ENCODE data around the gene RAB3GAP1. TPM values are rescaled to one million over a fixed set of nuclear protein-coding genes. Genes with fewer than 3 reads are reported as not detected.

RAB3GAP1 gene
- 40.2 and 49.2 TPM in 2 replicates for total RNA-seq (2014; rRNA removed; shearing (Covaris generic))
- total RNA-seq (2022), result 63.6 and 69.8 TPM in 2 replicates
- percentile 91 among the genes with signal in this experiment for Bru-seq, nascent RNA
- BruChase-seq, experiment 1, labeled RNA remaining after a 6-hour chase, result percentile 90 among the genes with signal in this experiment
- BruChase-seq, experiment 2, labeled RNA remaining after a 2-hour chase, result percentile 88 among the genes with signal in this experiment
- long read RNA-seq, full-length matches to known transcripts, result 22 of 79 reads
- long read RNA-seq, partial matches to known transcripts, result 17 of 79 reads
- long read RNA-seq, other reads (novel, unspliced or antisense), result 40 of 79 reads

DNA sequence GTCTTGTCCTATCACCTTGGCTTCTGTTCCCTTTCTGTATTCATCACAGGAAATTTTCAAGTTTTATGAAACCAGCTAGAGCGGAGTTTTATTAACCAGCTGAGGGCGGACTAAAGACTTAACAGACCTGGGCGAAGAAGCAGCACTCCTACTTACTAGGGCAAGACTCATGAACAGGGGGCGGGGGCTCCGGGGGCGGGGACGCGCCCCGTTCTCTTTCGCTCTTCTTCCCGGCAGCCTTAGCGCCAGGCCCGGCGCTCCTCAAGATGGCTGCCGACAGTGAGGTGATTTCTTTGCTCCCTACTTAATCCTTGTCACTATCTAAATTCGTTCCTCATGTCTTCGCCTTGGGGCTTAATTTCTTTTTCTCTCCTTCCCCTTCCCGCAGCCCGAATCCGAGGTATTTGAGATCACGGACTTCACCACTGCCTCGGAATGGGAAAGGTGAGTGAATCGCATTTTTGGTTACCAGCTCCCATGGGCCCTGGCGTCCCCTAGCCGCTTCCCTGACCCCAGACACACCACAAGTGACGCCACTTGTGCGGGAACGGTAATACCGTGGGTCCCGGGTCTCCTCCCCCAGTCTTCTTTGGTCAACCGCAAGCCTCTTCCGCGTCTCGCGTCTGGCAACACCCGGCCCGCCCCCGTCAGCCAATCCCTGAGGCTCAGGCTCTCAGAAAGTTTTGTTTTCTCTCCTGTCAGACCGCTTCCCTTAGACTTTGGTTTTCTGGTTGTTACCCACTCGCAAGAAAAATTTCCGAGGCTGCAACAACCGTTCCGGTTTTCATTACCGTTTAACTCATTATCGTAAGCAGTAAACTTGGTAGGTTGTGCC, at the start of gene RAB3GAP1:
Gene RAB3GAP1 (plus strand): TSS at position 251 of the 835 bp plus-strand sequence. CDS start 16 bp downstream, at position 267.
- Histone ChIP-seq H2AFZ (ENCODE audit: low read length) (peak within 1 kb of the TSS; percentile 98), H3K27ac (ENCODE audit: low read depth, low read length, poor library complexity, severe bottlenecking) (peak within 1 kb of the TSS; percentile 89), H3K36me3 (ENCODE audit: insufficient read depth, low read length) (peaks cover 35% of the 10 kb centered on the region), H3K4me1 (ENCODE audit: insufficient read depth, low read length, poor library complexity, severe bottlenecking) (peaks cover 37% of the 10 kb centered on the region), H3K4me3 (ENCODE audit: low read depth, low read length, poor library complexity, severe bottlenecking) (peak within 1 kb of the TSS; percentile 92), H3K4me2 (ENCODE audit: low read length) (peak within 1 kb of the TSS; percentile 78), H3K79me2 (ENCODE audit: insufficient read depth, low read depth, low read length) (peaks cover 50% of the 10 kb centered on the region), H3K9me2 (ENCODE audit: insufficient read depth, low read length) (no peaks in the 10 kb centered on the region), H3K9me3 (ENCODE audit: low read length) (no peaks in the 10 kb centered on the region; the same call in 1 of the 2 replicates), H4K20me1 (ENCODE audit: insufficient read depth, low read length) (peaks cover 16% of the 10 kb centered on the region)
- POLR2A ChIA-PET, result interaction anchor here (0.5 to 1.0 kb wide), 5 partner anchors 34 to 1342 kb away, joined by 3 to 4 read pairs (median 3); no protein-coding TSS in a partner anchor
- no TSS peak for BruUV-seq (replicated peaks)
- CTCF ChIA-PET (ENCODE audit: unreplicated experiment), result no interaction called here
- intact Hi-C loops (cut with micrococcal nuclease; ENCODE audit: unreplicated experiment), result loop anchor here (1.0 to 10.0 kb wide), 5 partner anchors 200 to 1343 kb away; partner anchors contain the start of genes R3HDM1, UBXN4 and ZRANB3
- TF ChIP-seq EZH2phosphoT487 (IDR thresholded peaks at IDR 0.05; ENCODE audit: borderline replicate concordance, low read depth, low read length), result no peak
- peak; percentile 86 for DNase-seq (ENCODE audit: low spot score)

DNA sequence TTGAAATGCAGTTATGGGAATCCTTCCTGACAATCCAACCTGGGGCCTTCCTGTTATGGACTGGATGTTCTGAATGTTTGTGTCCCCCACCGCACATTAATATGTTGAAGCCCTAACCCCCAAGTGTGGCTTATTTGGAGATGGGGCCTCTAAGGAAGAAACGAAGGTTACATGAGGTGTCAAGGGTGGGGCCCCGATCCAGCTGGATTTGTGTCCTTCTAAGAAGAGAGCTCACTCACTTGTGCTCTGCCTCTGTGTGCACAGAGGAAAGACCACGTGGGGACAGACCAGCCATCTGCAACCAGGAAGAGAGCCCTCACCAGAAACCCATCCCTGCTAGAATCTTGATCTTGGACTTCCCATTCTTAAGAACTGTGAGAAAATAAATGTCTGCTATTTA, 49.3 kb upstream of the RAB3GAP1 start:
- H3K36me3 ChIP-seq (ENCODE audit: insufficient read depth, low read length), result no peaks in the 10 kb centered on the region
- no peak overlapping the region for H3K4me3 ChIP-seq (ENCODE audit: low read depth, low read length, poor library complexity, severe bottlenecking)
- no TSS peak for BruUV-seq (replicated peaks)
- H3K4me1 ChIP-seq (ENCODE audit: insufficient read depth, low read length, poor library complexity, severe bottlenecking), result no peaks in the 10 kb centered on the region
- TF ChIP-seq EZH2phosphoT487 (IDR thresholded peaks at IDR 0.05; ENCODE audit: borderline replicate concordance, low read depth, low read length), result no peak
- TF ChIP-seq, protein P1, sequence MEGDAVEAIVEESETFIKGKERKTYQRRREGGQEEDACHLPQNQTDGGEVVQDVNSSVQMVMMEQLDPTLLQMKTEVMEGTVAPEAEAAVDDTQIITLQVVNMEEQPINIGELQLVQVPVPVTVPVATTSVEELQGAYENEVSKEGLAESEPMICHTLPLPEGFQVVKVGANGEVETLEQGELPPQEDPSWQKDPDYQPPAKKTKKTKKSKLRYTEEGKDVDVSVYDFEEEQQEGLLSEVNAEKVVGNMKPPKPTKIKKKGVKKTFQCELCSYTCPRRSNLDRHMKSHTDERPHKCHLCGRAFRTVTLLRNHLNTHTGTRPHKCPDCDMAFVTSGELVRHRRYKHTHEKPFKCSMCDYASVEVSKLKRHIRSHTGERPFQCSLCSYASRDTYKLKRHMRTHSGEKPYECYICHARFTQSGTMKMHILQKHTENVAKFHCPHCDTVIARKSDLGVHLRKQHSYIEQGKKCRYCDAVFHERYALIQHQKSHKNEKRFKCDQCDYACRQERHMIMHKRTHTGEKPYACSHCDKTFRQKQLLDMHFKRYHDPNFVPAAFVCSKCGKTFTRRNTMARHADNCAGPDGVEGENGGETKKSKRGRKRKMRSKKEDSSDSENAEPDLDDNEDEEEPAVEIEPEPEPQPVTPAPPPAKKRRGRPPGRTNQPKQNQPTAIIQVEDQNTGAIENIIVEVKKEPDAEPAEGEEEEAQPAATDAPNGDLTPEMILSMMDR (conservative IDR thresholded peaks at IDR 0.05; ENCODE audit: low read length), result no peak
- no peak overlapping the region for H3K27ac ChIP-seq (ENCODE audit: low read depth, low read length, poor library complexity, severe bottlenecking)
- H3K4me2 ChIP-seq (ENCODE audit: low read length), result no peak overlapping the region
- peak; percentile 4 for DNase-seq (ENCODE audit: low spot score)
- H3K79me2 ChIP-seq (ENCODE audit: insufficient read depth, low read depth, low read length), result no peaks in the 10 kb centered on the region
- H3K9me3 ChIP-seq (ENCODE audit: low read length), result no peaks in the 10 kb centered on the region
- CTCF ChIA-PET (ENCODE audit: unreplicated experiment), result no interaction called here
- no peaks in the 10 kb centered on the region for H4K20me1 ChIP-seq (ENCODE audit: insufficient read depth, low read length)
- POLR2A ChIA-PET, result interaction anchor here (1.3 kb wide), 1 partner anchor 583 kb away, joined by 3 read pairs; no protein-coding TSS in a partner anchor
- no peaks in the 10 kb centered on the region for H3K9me2 ChIP-seq (ENCODE audit: insufficient read depth, low read length)
- H2AFZ ChIP-seq (ENCODE audit: low read length), result 0 out of 2 replicates have a peak overlapping the region, but pooled peaks have one; percentile 34
- intact Hi-C loops (cut with micrococcal nuclease; ENCODE audit: unreplicated experiment), result loop anchor here (5.0 to 10.0 kb wide), 3 partner anchors 469 to 602 kb away; partner anchors contain the start of genes R3HDM1 and ZRANB3
